ENCODE data around the gene IL15RA.

- TF ChIP-seq CTCF (IDR thresholded peaks at IDR 0.05) (no peak), POLR2A (IDR thresholded peaks at IDR 0.05) (no peak)
Measured at GRCh38 chr10:6019010-6019782, 41.9 kb upstream of the IL15RA start.

All from esophagus squamous epithelium (tissue), 4 donors.